IgD-negative memory B cell (primary cell): Measurements from ENCODE around the gene ITGA6. TPM values are rescaled to one million over a fixed set of nuclear protein-coding genes. Genes with fewer than 3 reads are reported as not detected.

Experiments
- H3K27ac Mint-ChIP-seq, 3 donors: one replicate each; pipeline ENCODE4 v1.8.0; 2020 to 2022; ENCODE audit warnings: mild to moderate bottlenecking in 3 of 3, mixed read lengths in 3 of 3, moderate library complexity in 1 of 3
- H3K27me3 Mint-ChIP-seq: one replicate; pipeline ENCODE4 v1.8.0; 2021; ENCODE audit warnings: mixed read lengths
- H3K36me3 Mint-ChIP-seq: one replicate; pipeline ENCODE4 v1.8.0; 2020; ENCODE audit warnings: mild to moderate bottlenecking, mixed read lengths
- H3K4me1 Mint-ChIP-seq, 3 donors: one replicate each; pipeline ENCODE4 v1.8.0; 2020 to 2022; ENCODE audit warnings: mixed read lengths in 3 of 3, mild to moderate bottlenecking in 1 of 3
- H3K4me3 Mint-ChIP-seq, 4 donors: one replicate each; pipeline ENCODE4 v1.8.0; 2020 to 2022; ENCODE audit warnings: mild to moderate bottlenecking in 4 of 4, mixed read lengths in 4 of 4, moderate library complexity in 3 of 4
- H3K9me3 Mint-ChIP-seq, 3 donors: one replicate each; pipeline ENCODE4 v1.8.0; 2020 to 2021; ENCODE audit warnings: mixed read lengths in 3 of 3, mild to moderate bottlenecking in 1 of 3
- polyA plus RNA-seq: library from polyadenylated mRNA; unstranded; fragments of 300-500 nt; fragmentation: Illumina TruSeq; gene quantifications from one replicate; pipeline ENCODE4 v1.2.3, GENCODE V29; 2021

Gene ITGA6
- polyA plus RNA-seq, 1 donor from 2014 or later = 2.0 TPM

DNA sequence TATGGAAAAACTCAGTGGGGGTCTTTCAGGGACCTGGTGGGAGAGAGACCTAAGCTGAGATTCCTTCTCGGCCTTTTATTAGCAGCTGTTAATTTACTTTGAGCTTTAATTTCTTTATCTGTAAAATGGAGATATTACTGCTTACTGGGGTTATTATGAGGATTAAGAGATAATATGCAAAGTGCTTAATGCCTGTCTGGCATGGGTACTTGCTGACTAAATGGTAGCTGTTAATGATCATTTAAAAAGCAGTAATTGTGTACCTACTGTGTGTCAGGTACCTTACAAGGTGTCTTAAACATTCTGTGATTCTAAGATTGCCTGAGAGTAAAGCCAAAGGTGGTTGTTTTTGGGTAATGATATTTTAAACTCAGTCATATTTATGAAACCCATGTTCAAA, 2.6 kb downstream of the ITGA6 start:
- Mint-ChIP-seq H3K36me3 (no peaks in the 10 kb centered on the region), H3K4me1 (peaks cover 10 to 18% (median 15%) of the 10 kb centered on the region in 3 donors), H3K27me3 (peaks cover 29% of the 10 kb centered on the region), H3K27ac (no peak overlapping the region), H3K4me3 (peak overlapping the region in 1 of 4 donors; percentile 45), H3K9me3 (no peaks in the 10 kb centered on the region)

GRCh38 chr2:172430678-172431077, 3.3 kb downstream of the ITGA6 start:
- Mint-ChIP-seq H3K4me1 (peaks cover 10 to 21% (median 18%) of the 10 kb centered on the region in 3 donors), H3K27me3 (peaks cover 27% of the 10 kb centered on the region), H3K4me3 (peak overlapping the region in 1 of 4 donors; percentile 4), H3K36me3 (no peaks in the 10 kb centered on the region), H3K9me3 (no peaks in the 10 kb centered on the region), H3K27ac (no peak overlapping the region)

- no peaks in the 10 kb centered on the region for H3K36me3 Mint-ChIP-seq
- H3K4me3 Mint-ChIP-seq = peak overlapping the region in 1 of 4 donors; percentile 4
- no peak overlapping the region for H3K27ac Mint-ChIP-seq
- peaks cover 10 to 19% (median 18%) of the 10 kb centered on the region in 3 donors for H3K4me1 Mint-ChIP-seq
- no peaks in the 10 kb centered on the region for H3K9me3 Mint-ChIP-seq
- peaks cover 25% of the 10 kb centered on the region for H3K27me3 Mint-ChIP-seq
Measured at GRCh38 chr2:172431463-172431862, 4.1 kb downstream of the ITGA6 start.

- H3K27me3 Mint-ChIP-seq = peaks cover 23% of the 10 kb centered on the region
- H3K36me3 Mint-ChIP-seq = no peaks in the 10 kb centered on the region
- H3K9me3 Mint-ChIP-seq = no peaks in the 10 kb centered on the region
- peaks cover 8 to 16% (median 15%) of the 10 kb centered on the region in 3 donors for H3K4me1 Mint-ChIP-seq
- no peak overlapping the region for H3K27ac Mint-ChIP-seq
- H3K4me3 Mint-ChIP-seq = no peak overlapping the region
Measured at GRCh38 chr2:172431993-172432392, 4.6 kb downstream of the ITGA6 start.

GRCh38 chr2:172433144-172433543, 5.8 kb downstream of the ITGA6 start:
- Mint-ChIP-seq H3K4me1 (peaks cover 6 to 13% (median 13%) of the 10 kb centered on the region in 3 donors), H3K27me3 (peaks cover 22% of the 10 kb centered on the region), H3K36me3 (no peaks in the 10 kb centered on the region), H3K9me3 (no peaks in the 10 kb centered on the region), H3K4me3 (no peak overlapping the region), H3K27ac (no peak overlapping the region)

DNA sequence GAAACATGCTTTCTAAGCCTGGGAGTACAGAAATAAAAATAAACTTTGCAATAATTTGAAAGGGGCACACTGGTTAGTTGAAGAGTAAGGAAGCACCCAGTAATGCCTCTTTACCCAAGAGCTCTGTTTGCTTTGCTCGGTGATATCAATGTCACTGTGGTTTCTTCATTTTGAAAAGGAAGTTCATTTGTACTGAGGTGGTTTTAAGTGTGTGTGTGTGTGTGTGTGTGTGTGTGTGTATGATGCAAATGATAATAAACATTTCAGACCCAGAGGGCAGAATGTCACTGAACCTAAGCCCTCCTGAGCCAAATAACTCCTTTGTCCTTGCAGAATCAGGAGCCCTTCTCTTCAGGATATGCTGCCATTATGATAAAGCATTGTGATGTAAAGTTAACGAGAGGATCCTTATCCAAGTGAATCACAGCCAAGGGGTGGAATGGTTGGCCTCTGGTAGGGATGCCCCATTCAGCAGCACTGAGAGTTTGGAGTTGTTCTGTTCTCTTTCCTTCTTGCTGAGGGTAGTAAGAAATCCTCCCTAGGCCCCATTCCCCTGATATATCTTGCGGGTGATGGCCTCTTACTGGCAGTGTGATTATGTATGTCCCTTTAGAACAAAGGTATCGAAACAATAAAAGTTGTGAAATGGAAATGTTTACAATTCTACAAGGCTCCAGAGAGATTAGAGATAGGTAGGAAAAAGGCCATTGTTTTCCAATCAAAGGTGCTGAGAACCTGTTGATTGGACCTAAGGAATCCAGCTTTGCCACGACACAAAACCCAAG, 7.6 kb downstream of the ITGA6 start:
- Mint-ChIP-seq H3K4me3 (peak overlapping the region in 2 of 4 donors; percentile 2 to 13), H3K27me3 (peaks cover 14% of the 10 kb centered on the region), H3K4me1 (peaks cover 5 to 13% (median 9%) of the 10 kb centered on the region in 3 donors), H3K36me3 (no peaks in the 10 kb centered on the region), H3K27ac (peak overlapping the region in 2 of 3 donors; percentile 12 to 79), H3K9me3 (no peaks in the 10 kb centered on the region)

- no peak overlapping the region for H3K4me3 Mint-ChIP-seq
- peaks cover 5 to 13% (median 9%) of the 10 kb centered on the region in 3 donors for H3K4me1 Mint-ChIP-seq
- H3K27me3 Mint-ChIP-seq = peaks cover 11% of the 10 kb centered on the region
- H3K27ac Mint-ChIP-seq = no peak overlapping the region
- H3K9me3 Mint-ChIP-seq = no peaks in the 10 kb centered on the region
- H3K36me3 Mint-ChIP-seq = no peaks in the 10 kb centered on the region
Measured at GRCh38 chr2:172435606-172435911, 8.2 kb downstream of the ITGA6 start.

DNA sequence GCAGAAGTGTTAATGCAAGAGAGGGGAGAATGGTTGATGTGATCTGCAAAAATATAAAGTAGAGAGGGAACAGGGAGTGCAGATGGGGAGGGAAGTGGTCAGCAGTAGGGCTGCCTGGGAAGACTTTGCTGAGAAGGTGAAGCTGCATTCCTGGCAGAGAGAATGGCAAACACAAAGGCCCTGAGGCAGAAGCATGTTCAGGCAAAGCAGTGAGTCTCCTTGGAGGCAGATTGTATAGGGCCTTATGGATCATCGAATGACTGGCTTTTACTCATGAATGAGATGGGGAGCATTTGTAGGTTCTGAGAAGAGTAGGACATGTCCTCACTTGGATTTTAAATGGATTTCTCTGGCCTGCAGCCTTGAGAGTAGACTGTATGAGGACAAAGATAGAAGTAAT, 9.5 kb downstream of the ITGA6 start:
- peaks cover 6 to 11% (median 7%) of the 10 kb centered on the region in 3 donors for H3K4me1 Mint-ChIP-seq
- no peaks in the 10 kb centered on the region for H3K9me3 Mint-ChIP-seq
- H3K27me3 Mint-ChIP-seq = peaks cover 5% of the 10 kb centered on the region
- no peak overlapping the region for H3K27ac Mint-ChIP-seq
- H3K36me3 Mint-ChIP-seq = no peaks in the 10 kb centered on the region
- H3K4me3 Mint-ChIP-seq = no peak overlapping the region

- H3K27ac Mint-ChIP-seq = no peak overlapping the region
- no peaks in the 10 kb centered on the region for H3K36me3 Mint-ChIP-seq
- no peak overlapping the region for H3K4me3 Mint-ChIP-seq
- H3K4me1 Mint-ChIP-seq = peaks cover 6 to 11% (median 7%) of the 10 kb centered on the region in 3 donors
- H3K27me3 Mint-ChIP-seq = peaks cover 10% of the 10 kb centered on the region
- H3K9me3 Mint-ChIP-seq = no peaks in the 10 kb centered on the region
Measured at GRCh38 chr2:172437419-172438341, 10.3 kb downstream of the ITGA6 start.

DNA sequence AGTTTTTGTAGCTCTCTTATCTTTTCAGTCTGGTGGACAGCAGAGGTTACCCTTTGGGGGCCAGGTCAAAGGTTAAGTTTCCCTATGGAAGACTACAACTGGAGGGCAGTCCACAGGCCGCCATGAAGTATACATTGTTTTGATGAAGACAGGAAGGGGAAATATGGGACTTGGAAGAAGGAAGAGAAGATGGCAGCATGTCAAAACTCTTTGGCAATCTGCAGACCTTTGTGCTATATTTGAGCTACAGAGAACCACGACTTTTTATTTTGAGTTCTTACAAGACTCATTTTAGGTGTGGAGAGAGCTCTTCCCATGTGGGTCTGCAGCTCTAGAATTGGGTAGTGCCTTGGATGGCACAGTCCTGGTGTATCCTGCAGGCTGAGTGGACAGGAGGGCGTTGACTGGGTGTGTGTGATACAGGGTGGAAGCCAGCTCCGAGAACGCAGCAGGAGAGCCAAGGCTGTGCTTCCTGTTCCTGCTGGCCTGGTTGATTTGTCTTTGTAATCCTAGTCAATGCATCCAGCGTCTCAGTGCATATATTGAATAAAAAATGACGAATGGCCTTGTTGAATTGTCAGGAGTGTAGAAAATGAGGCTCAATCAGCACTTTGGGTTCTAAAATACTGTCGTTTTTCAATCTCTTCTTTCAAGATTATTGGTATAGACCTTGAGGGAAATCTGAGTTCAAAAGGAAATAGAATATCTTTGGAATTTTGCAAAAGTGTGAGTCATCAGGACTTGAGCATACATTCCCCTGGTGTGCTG, 11.5 kb downstream of the ITGA6 start:
- peaks cover 10% of the 10 kb centered on the region for H3K27me3 Mint-ChIP-seq
- no peaks in the 10 kb centered on the region for H3K36me3 Mint-ChIP-seq
- peaks cover 6 to 11% (median 7%) of the 10 kb centered on the region in 3 donors for H3K4me1 Mint-ChIP-seq
- H3K27ac Mint-ChIP-seq = no peak overlapping the region
- no peak overlapping the region for H3K4me3 Mint-ChIP-seq
- no peaks in the 10 kb centered on the region for H3K9me3 Mint-ChIP-seq

DNA sequence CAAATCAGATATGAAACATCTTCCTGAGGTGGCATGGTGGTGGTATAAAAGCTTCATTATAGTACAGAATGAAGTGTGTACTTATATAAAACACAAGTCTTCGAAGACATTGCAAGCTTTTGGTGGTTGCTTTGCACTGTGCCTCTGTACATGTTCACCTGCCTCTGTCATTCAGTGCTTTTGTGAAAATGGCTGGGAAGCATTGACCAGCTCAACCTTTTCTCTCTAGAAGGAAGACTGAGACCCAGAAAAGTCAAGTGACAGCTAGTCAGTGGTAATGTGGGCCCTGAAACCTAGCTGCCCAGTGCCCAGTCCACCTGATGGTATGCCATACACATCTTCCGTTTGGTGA, 12.1 kb downstream of the ITGA6 start:
- H3K4me3 Mint-ChIP-seq = no peak overlapping the region
- H3K9me3 Mint-ChIP-seq = no peaks in the 10 kb centered on the region
- peaks cover 10% of the 10 kb centered on the region for H3K27me3 Mint-ChIP-seq
- H3K4me1 Mint-ChIP-seq = peaks cover 6 to 9% (median 7%) of the 10 kb centered on the region in 3 donors
- H3K27ac Mint-ChIP-seq = no peak overlapping the region
- no peaks in the 10 kb centered on the region for H3K36me3 Mint-ChIP-seq

GRCh38 chr2:172439911-172440310, 12.5 kb downstream of the ITGA6 start:
- no peak overlapping the region for H3K27ac Mint-ChIP-seq
- no peaks in the 10 kb centered on the region for H3K9me3 Mint-ChIP-seq
- H3K36me3 Mint-ChIP-seq = no peaks in the 10 kb centered on the region
- no peak overlapping the region for H3K4me3 Mint-ChIP-seq
- peaks cover 10% of the 10 kb centered on the region for H3K27me3 Mint-ChIP-seq
- peaks cover 2 to 6% (median 4%) of the 10 kb centered on the region in 3 donors for H3K4me1 Mint-ChIP-seq

GRCh38 chr2:172440795-172441194, 13.4 kb downstream of the ITGA6 start:
- H3K27me3 Mint-ChIP-seq = peaks cover 10% of the 10 kb centered on the region
- no peak overlapping the region for H3K4me3 Mint-ChIP-seq
- peaks cover 0 to 3% (median 1%) of the 10 kb centered on the region in 3 donors for H3K4me1 Mint-ChIP-seq

DNA sequence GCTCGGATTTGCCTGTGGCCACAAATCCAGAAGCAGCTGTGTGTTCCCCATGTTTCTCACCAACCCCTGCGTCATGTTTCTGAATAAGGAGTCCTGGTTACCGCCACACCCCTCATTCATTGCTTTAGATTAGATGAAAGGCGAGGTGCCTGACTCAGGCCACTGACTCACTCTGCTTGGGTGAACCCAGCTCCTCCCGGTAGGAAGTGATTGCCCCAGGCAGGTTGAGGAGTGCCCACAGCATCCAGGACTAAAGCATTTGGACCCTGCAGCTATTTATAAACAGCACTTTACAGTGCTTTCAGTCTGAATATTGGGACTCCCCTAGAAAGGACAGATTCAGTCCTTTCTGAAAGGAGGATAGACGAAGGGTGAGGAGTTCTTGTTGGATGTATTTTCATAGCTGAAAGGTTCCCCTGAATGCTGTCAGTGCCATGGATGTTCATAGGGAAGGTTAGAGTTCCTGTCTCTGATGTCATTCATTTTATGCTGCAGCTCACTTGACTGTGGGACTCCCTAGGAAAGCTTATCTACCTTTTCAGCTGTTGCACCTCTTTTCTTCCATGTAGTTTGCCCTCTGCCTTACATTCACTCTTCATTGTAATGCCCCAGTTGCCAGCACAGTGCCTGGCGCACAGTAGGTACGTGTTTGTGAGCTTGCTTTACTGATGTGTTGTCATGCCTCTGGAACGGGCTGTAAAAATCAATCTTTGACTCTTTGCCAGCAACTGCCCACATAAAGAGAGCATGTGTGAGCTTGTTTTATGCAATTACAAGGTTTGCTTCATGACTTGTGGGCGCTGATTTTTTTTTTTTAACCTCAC, 14.9 kb downstream of the ITGA6 start:
- Mint-ChIP-seq H3K27ac (peak overlapping the region in 1 of 3 donors; percentile 75), H3K4me3 (peak overlapping the region in 2 of 4 donors; percentile 22 to 39), H3K9me3 (no peaks in the 10 kb centered on the region), H3K4me1 (peaks cover 0 to 3% (median 1%) of the 10 kb centered on the region in 3 donors), H3K27me3 (peaks cover 10% of the 10 kb centered on the region), H3K36me3 (no peaks in the 10 kb centered on the region)

More at GRCh38 chr2:172440795-172441194, 13.4 kb downstream of the ITGA6 start:
- Mint-ChIP-seq H3K27ac (no peak overlapping the region), H3K36me3 (no peaks in the 10 kb centered on the region), H3K9me3 (no peaks in the 10 kb centered on the region)
